22Rv1 (cell line): Measurements from ENCODE around the gene TUBGCP2.

Source experiments
- CTCF ChIP-seq: fragments of 450-650 bp; IDR thresholded peaks from 2 replicates; pipeline ENCODE4 v1.5.1; 2017; ENCODE audit warnings: mild to moderate bottlenecking
- ZFX ChIP-seq: fragments of 450-650 bp; IDR thresholded peaks from 2 replicates; pipeline ENCODE4 v1.6.1; 2017; ENCODE audit warnings: antibody characterized with exemption, borderline replicate concordance

GRCh38 chr10:133353988-133354605 is 45.4 kb upstream of the TUBGCP2 start:
- TF ChIP-seq CTCF (no peak), ZFX (no peak)
